ENCODE data around the gene DLG2.

The DLG2 gene

GRCh38 chr11:84019571-84020194, 1607.5 kb downstream of the DLG2 start:
- DNase-seq (ENCODE audit: low spot score) = no peak
- TF ChIP-seq CTCF (IDR thresholded peaks at IDR 0.05; ENCODE audit: borderline replicate concordance, control extremely low read depth, extremely low read depth, insufficient read depth, missing control alignments) = no peak
- in situ Hi-C loops (cut with MboI; ENCODE audit: low sequenced_read_pairs, unreplicated experiment) = no loop called here

- no peak for TF ChIP-seq CTCF (IDR thresholded peaks at IDR 0.05; ENCODE audit: borderline replicate concordance, control extremely low read depth, extremely low read depth, insufficient read depth, missing control alignments)
- no peak for DNase-seq (ENCODE audit: low spot score)
- in situ Hi-C loops (cut with MboI; ENCODE audit: low sequenced_read_pairs, unreplicated experiment) = no loop called here
These were observed 1612.6 kb downstream of the DLG2 start for GRCh38 chr11:84014539-84014938.

- in situ Hi-C loops (cut with MboI; ENCODE audit: low sequenced_read_pairs, unreplicated experiment) = no loop called here
- TF ChIP-seq CTCF (IDR thresholded peaks at IDR 0.05; ENCODE audit: borderline replicate concordance, control extremely low read depth, extremely low read depth, insufficient read depth, missing control alignments) = no peak
- DNase-seq (ENCODE audit: low spot score) = no peak
These were observed 1614.8 kb downstream of the DLG2 start for GRCh38 chr11:84012171-84012826.

- in situ Hi-C loops (cut with MboI; ENCODE audit: low sequenced_read_pairs, unreplicated experiment) = no loop called here
- TF ChIP-seq CTCF (IDR thresholded peaks at IDR 0.05; ENCODE audit: borderline replicate concordance, control extremely low read depth, extremely low read depth, insufficient read depth, missing control alignments) = no peak
These were observed 1624.0 kb downstream of the DLG2 start for GRCh38 chr11:84003181-84003580.

GRCh38 chr11:83998921-83999320, 1628.2 kb downstream of the DLG2 start:
- DNase-seq (ENCODE audit: low spot score) = no peak
- in situ Hi-C loops (cut with MboI; ENCODE audit: low sequenced_read_pairs, unreplicated experiment) = no loop called here
- no peak for TF ChIP-seq CTCF (IDR thresholded peaks at IDR 0.05; ENCODE audit: borderline replicate concordance, control extremely low read depth, extremely low read depth, insufficient read depth, missing control alignments)

More at GRCh38 chr11:84003181-84003580, 1624.0 kb downstream of the DLG2 start:
- DNase-seq (ENCODE audit: low spot score) = no peak

- no peak for DNase-seq (ENCODE audit: low spot score)
- in situ Hi-C loops (cut with MboI; ENCODE audit: low sequenced_read_pairs, unreplicated experiment) = no loop called here
- TF ChIP-seq CTCF (IDR thresholded peaks at IDR 0.05; ENCODE audit: borderline replicate concordance, control extremely low read depth, extremely low read depth, insufficient read depth, missing control alignments) = no peak
These were observed 1636.9 kb downstream of the DLG2 start for GRCh38 chr11:83990160-83990733.
